Fibroblast of the aortic adventitia (primary cell): Measurements from ENCODE around the gene RUNX2. TPM values are rescaled to one million over a fixed set of nuclear protein-coding genes. Genes with fewer than 3 reads are reported as not detected.

Source experiments
- DNase-seq: peaks from one replicate; pipeline ENCODE4 v3.0.0-alpha.2; 2010; ENCODE audit warnings: low read depth
- H3K4me3 ChIP-seq: 2 replicates; pipeline ENCODE4 v1.5.1; 2011; ENCODE audit warnings: low read depth, mild to moderate bottlenecking, control low read depth, low read length, moderate library complexity
- CTCF ChIP-seq: IDR thresholded peaks from 2 replicates; pipeline ENCODE4 v1.5.1; 2011; ENCODE audit warnings: mild to moderate bottlenecking, low read length, control low read depth, inconsistent platforms; ENCODE audit not compliant: insufficient read depth
- total RNA-seq: library from RNA; depleted of rRNA; stranded (reverse); fragments of >200 nt; gene quantifications from 2 replicates; pipeline ENCODE4 v1.2.3, GENCODE V29; 2012; ENCODE audit warnings: low replicate concordance

The RUNX2 gene
- total RNA-seq, 1 donor, result 5.8 TPM

GRCh38 chr6:45540375-45540920 lies 212.3 kb downstream of the RUNX2 start:
- no peak for TF ChIP-seq CTCF
- DNase-seq, result no peak
- H3K4me3 ChIP-seq, result no peak overlapping the region

- H3K4me3 ChIP-seq, result no peak overlapping the region
- DNase-seq, result no peak
- no peak for TF ChIP-seq CTCF
Measured at GRCh38 chr6:45541934-45542333, 213.8 kb downstream of the RUNX2 start.

GRCh38 chr6:45543298-45544235 lies 215.4 kb downstream of the RUNX2 start:
- no peak for TF ChIP-seq CTCF
- peak; percentile 55 for DNase-seq

GRCh38 chr6:45545416-45545815 lies 217.3 kb downstream of the RUNX2 start:
- no peak for TF ChIP-seq CTCF
- no peak overlapping the region for H3K4me3 ChIP-seq
- no peak for DNase-seq

More at GRCh38 chr6:45543298-45544235, 215.4 kb downstream of the RUNX2 start:
- H3K4me3 ChIP-seq, result no peak overlapping the region

- no peak for DNase-seq
- no peak for TF ChIP-seq CTCF
- H3K4me3 ChIP-seq, result no peak overlapping the region
Measured at GRCh38 chr6:45548657-45549515, 220.8 kb downstream of the RUNX2 start.

GRCh38 chr6:45552536-45552935 lies 224.4 kb downstream of the RUNX2 start:
- H3K4me3 ChIP-seq, result no peak overlapping the region
- no peak for TF ChIP-seq CTCF
- DNase-seq, result no peak
